K562 (cell line): ENCODE data around the gene MRPL9. TPM values are rescaled to one million over a fixed set of nuclear protein-coding genes. Genes with fewer than 3 reads are reported as not detected.

Experiments
- BACH1 ChIP-seq: fragments of 200-800 bp; sonication (Bioruptor generic); IDR thresholded peaks from 2 replicates; pipeline ENCODE4 v1.6.1; 2016; ENCODE audit warnings: missing genetic modification characterization, missing compliant biosample characterization
- BRD9 ChIP-seq: fragments of 450-650 bp; IDR thresholded peaks from 2 replicates; pipeline ENCODE4 v1.6.1; 2018; ENCODE audit warnings: low read depth; ENCODE audit not compliant: partially characterized antibody
- CREB1 ChIP-seq, 2 experiments: sonication (generic) in 1 of 2; formaldehyde crosslinking in 1 of 2; IDR thresholded peaks; 2 replicates each; pipeline versions ENCODE4 v1.6.1 to v1.8.0; 2012 to 2022; ENCODE audit warnings: inconsistent platforms in 1 of 2, mild to moderate bottlenecking in 1 of 2, missing genetic modification reagents in 1 of 2, moderate library complexity in 1 of 2
- GABPA ChIP-seq: fragments of 200-800 bp; sonication (Bioruptor generic); conservative IDR thresholded peaks from 2 replicates; pipeline ENCODE4 v1.6.1; 2016; ENCODE audit warnings: low read depth, missing genetic modification characterization, missing compliant biosample characterization
- ILK ChIP-seq: fragments of 450-650 bp; IDR thresholded peaks from 2 replicates; pipeline ENCODE4 v1.6.1; 2016; ENCODE audit warnings: missing genetic modification characterization, low read depth, mild to moderate bottlenecking, missing compliant biosample characterization, moderate library complexity, borderline replicate concordance
- KDM2B ChIP-seq: fragments of 250-450 bp; sonication (Bioruptor Pico); IDR thresholded peaks from 2 replicates; pipeline ENCODE4 v1.8.0; 2021; ENCODE audit warnings: mild to moderate bottlenecking, moderate library complexity
- KLF6 ChIP-seq: fragments of 250-450 bp; sonication (Bioruptor Pico); IDR thresholded peaks from 2 replicates; pipeline ENCODE4 v1.4.0; 2020; ENCODE audit warnings: mild to moderate bottlenecking, moderate library complexity, borderline replicate concordance
- LCOR ChIP-seq: sonication (generic); formaldehyde crosslinking; IDR thresholded peaks from 2 replicates; pipeline ENCODE4 v1.8.0; 2022; ENCODE audit warnings: mild to moderate bottlenecking, missing genetic modification reagents
- MTA2 ChIP-seq: fragments of 450-650 bp; IDR thresholded peaks from 2 replicates; pipeline ENCODE4 v1.6.1; 2016; ENCODE audit warnings: low read depth
- NCOA2 ChIP-seq, 2 experiments: fragments of 450-650 bp; IDR thresholded peaks; 2 replicates each; pipeline ENCODE4 v1.6.1; 2018; ENCODE audit warnings: mild to moderate bottlenecking in 2 of 2, moderate library complexity in 1 of 2; ENCODE audit not compliant: partially characterized antibody in 2 of 2
- NCOA4 ChIP-seq: fragments of 450-650 bp; IDR thresholded peaks from 2 replicates; pipeline ENCODE4 v1.6.1; 2018; ENCODE audit warnings: mild to moderate bottlenecking; ENCODE audit not compliant: partially characterized antibody
- NFRKB ChIP-seq: fragments of 450-650 bp; IDR thresholded peaks from 2 replicates; pipeline ENCODE4 v1.6.1; 2016; ENCODE audit warnings: low read depth
- NFYB ChIP-seq: IDR thresholded peaks from 2 replicates; pipeline ENCODE4 v1.6.1; 2011; ENCODE audit warnings: mild to moderate bottlenecking, moderate library complexity; ENCODE audit not compliant: insufficient read length; ENCODE audit errors: extremely low read depth
- NUFIP1 ChIP-seq: fragments of 450-650 bp; IDR thresholded peaks from 2 replicates; pipeline ENCODE4 v1.6.1; 2018; ENCODE audit not compliant: partially characterized antibody
- POLR2B ChIP-seq: fragments of 450-650 bp; IDR thresholded peaks from 2 replicates; pipeline ENCODE4 v1.6.1; 2018; ENCODE audit warnings: low read depth; ENCODE audit not compliant: partially characterized antibody
- POLR3G ChIP-seq: IDR thresholded peaks from 2 replicates; pipeline ENCODE4 v1.6.1; 2011; ENCODE audit not compliant: insufficient read length, insufficient replicate concordance; ENCODE audit errors: extremely low read depth
- RBM14 ChIP-seq: fragments of 200-400 bp; formaldehyde crosslinking; IDR thresholded peaks from 2 replicates; pipeline ENCODE4 v1.6.1; 2018; ENCODE audit warnings: low read depth, mild to moderate bottlenecking, low read length, moderate library complexity, borderline replicate concordance; ENCODE audit not compliant: insufficient read depth
- RBM25 ChIP-seq: fragments of 200-400 bp; formaldehyde crosslinking; IDR thresholded peaks from 2 replicates; pipeline ENCODE4 v1.6.1; 2018; ENCODE audit warnings: low read length, low read depth, moderate library complexity; ENCODE audit not compliant: severe bottlenecking
- SUPT5H ChIP-seq: fragments of 450-650 bp; IDR thresholded peaks from 2 replicates; pipeline ENCODE4 v1.6.1; 2016
- THRAP3 ChIP-seq: fragments of 450-650 bp; IDR thresholded peaks from 2 replicates; pipeline ENCODE4 v1.6.1; 2016; ENCODE audit warnings: mild to moderate bottlenecking, inconsistent platforms, borderline replicate concordance
- XRCC5 ChIP-seq: fragments of 200-400 bp; formaldehyde crosslinking; IDR thresholded peaks from 2 replicates; pipeline ENCODE4 v1.6.1; 2017; ENCODE audit warnings: low read depth, mild to moderate bottlenecking, low read length
- ZNF354B ChIP-seq: fragments of 250-450 bp; sonication (Bioruptor Pico); IDR thresholded peaks from 2 replicates; pipeline ENCODE4 v1.4.0; 2020
- ZNF589 ChIP-seq: fragments of 200-800 bp; sonication (Bioruptor generic); IDR thresholded peaks from 2 replicates; pipeline ENCODE4 v1.6.1; 2016; ENCODE audit warnings: low read depth, missing genetic modification characterization, missing compliant biosample characterization
- ZNF695 ChIP-seq: fragments of 450-650 bp; formaldehyde crosslinking; IDR thresholded peaks from 2 replicates; pipeline ENCODE4 v1.4.0; 2020; ENCODE audit warnings: mild to moderate bottlenecking, moderate library complexity
- ZNF79 ChIP-seq: fragments of 250-450 bp; sonication (Bioruptor Pico); IDR thresholded peaks from 2 replicates; pipeline ENCODE4 v1.4.0; 2020; ENCODE audit warnings: low read depth, mild to moderate bottlenecking, moderate library complexity
- polyA plus RNA-seq, 8 experiments: library from polyadenylated mRNA; depleted of rRNA in 4 of 8; stranded (reverse) in 5 of 8; unstranded in 3 of 8; fragments of >200 nt; fragmentation: Nextera tagmentation in 2 of 8; fragmentation: Illumina TruSeq in 1 of 8; extraction: Ambion mirVana in 2 of 8; extraction: Trizol in 1 of 8; gene quantifications; 2 replicates each; pipeline versions ENCODE4 v1.2.1 to v1.2.3, GENCODE V29; 2011 to 2014; ENCODE audit warnings: inconsistent platforms in 1 of 8, missing spikeins in 1 of 8
- total RNA-seq, 7 experiments: library from RNA; depleted of rRNA in 6 of 7; stranded (reverse); fragments of >200 nt in 6 of 7; fragmentation: Illumina TruSeq in 2 of 7; extraction: Trizol in 2 of 7; gene quantifications; 2 replicates each; pipeline versions ENCODE4 v1.2.1 to v1.2.3, GENCODE V29; 2011 to 2021; ENCODE audit warnings: low replicate concordance in 1 of 7
- TF ChIP-seq, protein P1 (sequence below), 2 experiments: fragments of 450-650 bp in 1 of 2; sonication (generic) in 1 of 2; formaldehyde crosslinking; conservative IDR thresholded peaks; 2 replicates each; pipeline versions ENCODE4 v1.4.0 to v1.8.1; 2020 to 2022; ENCODE audit warnings: mild to moderate bottlenecking in 1 of 2, missing genetic modification reagents in 1 of 2
- TF ChIP-seq, protein P2 (sequence below), 2 experiments: fragments of 450-650 bp; IDR thresholded peaks; 2 replicates each; pipeline ENCODE4 v1.6.1; 2016

Gene MRPL9
- total and polyA plus RNA-seq, 9 of the 15 experiments (the other 6 are each of a cell fraction or from before 2014, with no cell fraction given): 38.0 to 162 (median 111) TPM

DNA sequence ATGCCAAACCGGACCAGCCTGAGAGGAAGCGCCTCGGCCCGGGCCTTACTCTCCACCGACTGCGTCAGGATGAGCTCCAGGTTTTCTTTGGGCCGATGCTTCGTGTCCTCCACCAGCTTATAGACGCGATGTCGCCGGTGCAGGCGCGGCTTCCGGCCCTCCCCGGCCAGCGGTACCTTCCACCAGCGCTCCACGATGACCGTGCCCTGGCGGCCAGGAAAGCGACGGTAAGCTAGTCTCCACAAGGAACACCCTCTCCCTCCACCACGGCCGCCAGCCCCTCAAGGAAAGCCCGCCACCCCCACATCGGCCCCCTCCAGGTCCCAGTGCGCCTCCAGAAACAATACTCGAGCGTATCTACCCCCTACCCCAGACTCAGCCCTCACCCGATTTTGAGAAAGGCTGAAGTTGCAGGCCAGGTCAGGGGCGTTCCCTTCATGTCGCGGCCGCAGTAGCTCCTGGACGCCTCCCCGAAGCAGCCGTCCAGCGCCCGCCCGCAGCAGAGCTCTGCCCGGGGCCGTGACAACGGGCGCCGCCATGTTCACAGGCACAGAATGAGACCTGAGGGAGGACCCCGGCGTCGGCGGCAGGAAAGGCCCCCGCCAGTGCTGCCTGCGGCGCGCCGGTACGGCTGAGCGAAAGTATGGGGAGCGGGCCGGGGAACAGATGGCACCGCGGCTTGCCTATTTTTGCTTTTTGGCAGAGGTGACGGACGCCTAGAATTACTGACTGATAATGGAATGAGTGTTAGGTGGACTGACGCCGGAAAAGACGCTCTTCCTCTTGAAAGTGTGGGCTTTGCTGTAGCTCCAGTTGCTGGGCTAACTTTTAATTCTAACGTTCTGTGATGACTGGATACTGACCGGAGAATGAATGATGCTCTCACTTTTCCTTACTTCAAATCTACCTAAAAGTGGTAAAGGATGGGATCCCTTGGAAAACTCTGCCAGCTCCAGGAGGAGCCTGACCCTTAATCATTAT is at the start of gene MRPL9 (continued):
- TF ChIP-seq KDM2B (CRISPR knock-in tag): 0 out of 2 replicates have a peak, but pooled peaks have one; percentile 10
- no peak for TF ChIP-seq ZNF79 (CRISPR knock-in tag)
- no peak for TF ChIP-seq ZNF354B (CRISPR knock-in tag)
- peak in 1 of 2 experiments; percentile 96 for TF ChIP-seq NCOA2 (IDR thresholded peaks at IDR 0.05; ENCODE audit: partially characterized antibody in 2 of 2)
- no peak for TF ChIP-seq NUFIP1
- peak; percentile 69 for TF ChIP-seq POLR2B
- TF ChIP-seq THRAP3: no peak
- TF ChIP-seq LCOR (CRISPR knock-in tag): no peak; the same call in 1 of the 2 replicates
- no peak for TF ChIP-seq BACH1 (tag)
- no peak for TF ChIP-seq RBM14
- TF ChIP-seq XRCC5: no peak
- TF ChIP-seq SUPT5H: peak; percentile 86
- TF ChIP-seq NFYB: no peak
- no peak for TF ChIP-seq RBM25
- TF ChIP-seq, protein P1, sequence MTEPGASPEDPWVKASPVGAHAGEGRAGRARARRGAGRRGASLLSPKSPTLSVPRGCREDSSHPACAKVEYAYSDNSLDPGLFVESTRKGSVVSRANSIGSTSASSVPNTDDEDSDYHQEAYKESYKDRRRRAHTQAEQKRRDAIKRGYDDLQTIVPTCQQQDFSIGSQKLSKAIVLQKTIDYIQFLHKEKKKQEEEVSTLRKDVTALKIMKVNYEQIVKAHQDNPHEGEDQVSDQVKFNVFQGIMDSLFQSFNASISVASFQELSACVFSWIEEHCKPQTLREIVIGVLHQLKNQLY (CRISPR knock-in tag; conservative IDR thresholded peaks at IDR 0.05): no peak
- no peak for TF ChIP-seq ZNF695 (CRISPR knock-in tag)
- TF ChIP-seq NCOA4: no peak
- no peak for TF ChIP-seq MTA2
- peak; percentile 77 for TF ChIP-seq NFRKB
- peak; percentile 45 for TF ChIP-seq CREB1 (IDR thresholded peaks at IDR 0.05)
- peak; percentile 72 for TF ChIP-seq CREB1 (CRISPR knock-in tag; IDR thresholded peaks at IDR 0.05)
- TF ChIP-seq KLF6 (CRISPR knock-in tag): no peak
- no peak for TF ChIP-seq BRD9
- peak; percentile 72; the same call in 1 of the 2 replicates for TF ChIP-seq ZNF589 (CRISPR knock-in tag)
- TF ChIP-seq ILK (tag): no peak
- no peak for TF ChIP-seq POLR3G
- peak; percentile 67 for TF ChIP-seq GABPA (tag)
- TF ChIP-seq, protein P2, sequence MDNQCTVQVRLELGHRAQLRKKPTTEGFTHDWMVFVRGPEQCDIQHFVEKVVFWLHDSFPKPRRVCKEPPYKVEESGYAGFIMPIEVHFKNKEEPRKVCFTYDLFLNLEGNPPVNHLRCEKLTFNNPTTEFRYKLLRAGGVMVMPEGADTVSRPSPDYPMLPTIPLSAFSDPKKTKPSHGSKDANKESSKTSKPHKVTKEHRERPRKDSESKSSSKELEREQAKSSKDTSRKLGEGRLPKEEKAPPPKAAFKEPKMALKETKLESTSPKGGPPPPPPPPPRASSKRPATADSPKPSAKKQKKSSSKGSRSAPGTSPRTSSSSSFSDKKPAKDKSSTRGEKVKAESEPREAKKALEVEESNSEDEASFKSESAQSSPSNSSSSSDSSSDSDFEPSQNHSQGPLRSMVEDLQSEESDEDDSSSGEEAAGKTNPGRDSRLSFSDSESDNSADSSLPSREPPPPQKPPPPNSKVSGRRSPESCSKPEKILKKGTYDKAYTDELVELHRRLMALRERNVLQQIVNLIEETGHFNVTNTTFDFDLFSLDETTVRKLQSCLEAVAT (IDR thresholded peaks at IDR 0.05): peak in 1 of 2 experiments; percentile 57; a peak in 1 of 4 replicates
